NAMALWA (cell line): ENCODE data around the gene C9orf152.
A peak's percentile ranks its signal among the peaks of the same experiment; 100 is the strongest.
"Not testable (repeated sequence)": the region's sequence is repeated elsewhere in the genome, so short reads cannot be mapped to it uniquely, and the experiment has no call there.

Source experiments
- DNase-seq: peaks from one replicate; pipeline ENCODE4 v3.0.0-alpha.2; 2015; ENCODE audit warnings: low spot score

C9orf152 gene, protein sequence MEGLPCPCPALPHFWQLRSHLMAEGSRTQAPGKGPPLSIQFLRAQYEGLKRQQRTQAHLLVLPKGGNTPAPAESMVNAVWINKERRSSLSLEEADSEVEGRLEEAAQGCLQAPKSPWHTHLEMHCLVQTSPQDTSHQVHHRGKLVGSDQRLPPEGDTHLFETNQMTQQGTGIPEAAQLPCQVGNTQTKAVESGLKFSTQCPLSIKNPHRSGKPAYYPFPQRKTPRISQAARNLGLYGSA

DNA sequence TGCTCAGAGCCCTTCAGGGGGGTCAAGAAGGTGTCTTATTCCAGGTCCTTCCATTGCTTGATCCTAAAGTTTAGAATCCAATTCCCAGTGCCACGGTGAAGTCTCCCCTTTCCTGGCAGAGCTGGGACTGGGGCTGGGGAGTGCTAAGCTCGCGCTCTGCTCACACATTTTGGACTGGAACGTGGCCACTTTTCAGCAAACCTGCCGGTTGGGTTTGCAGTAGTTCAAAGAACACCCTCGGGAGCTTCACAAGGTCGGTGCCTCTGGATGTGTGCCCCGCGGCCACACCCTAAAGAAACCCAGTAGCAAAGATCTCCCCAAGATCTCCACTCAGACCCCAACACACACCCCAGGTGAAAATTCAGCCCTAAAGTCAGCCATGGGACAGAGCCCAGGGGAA lies at the start of gene C9orf152:
Gene C9orf152, minus strand, starts transcription at position 129 of the 400 bp plus-strand sequence. CDS start 580 bp downstream, outside the sequence.
- no peak for DNase-seq

DNA sequence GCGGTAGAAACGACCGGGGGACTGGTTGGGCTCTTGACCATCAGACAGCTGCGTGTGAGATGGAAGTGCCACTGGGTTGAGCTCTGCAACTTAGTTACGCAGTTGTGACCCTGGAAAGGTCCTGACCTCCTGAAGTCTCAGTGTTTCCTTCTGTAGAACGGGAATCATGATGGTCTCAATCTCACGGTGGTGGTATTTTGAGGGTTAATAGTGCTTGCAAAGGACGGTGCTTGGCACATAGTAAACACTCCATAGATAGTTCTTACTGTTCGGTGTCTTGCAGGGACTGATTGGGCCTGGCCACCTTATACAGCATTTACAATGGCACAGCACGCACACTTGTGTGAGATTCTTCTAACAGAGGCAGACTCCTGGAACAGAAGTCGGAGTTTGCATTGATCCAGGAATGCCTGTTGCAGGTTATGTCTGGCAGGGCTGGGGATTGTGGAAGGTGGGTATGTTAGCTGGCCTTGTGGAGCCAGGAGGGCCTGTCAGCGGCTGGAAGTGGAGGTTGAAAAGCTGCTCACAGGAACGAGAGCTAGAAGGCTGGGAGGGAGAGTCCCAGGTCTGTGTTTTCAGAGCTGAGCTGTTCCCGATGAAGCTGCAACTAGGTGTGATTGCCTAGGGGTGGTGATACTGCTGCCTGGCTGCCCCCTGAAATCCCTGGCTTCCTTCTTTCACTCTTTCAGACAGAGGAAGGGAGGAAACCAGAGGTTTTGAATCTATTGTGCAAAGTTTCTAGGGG lies 49.3 kb upstream of the C9orf152 start:
- DNase-seq: no peak

DNA sequence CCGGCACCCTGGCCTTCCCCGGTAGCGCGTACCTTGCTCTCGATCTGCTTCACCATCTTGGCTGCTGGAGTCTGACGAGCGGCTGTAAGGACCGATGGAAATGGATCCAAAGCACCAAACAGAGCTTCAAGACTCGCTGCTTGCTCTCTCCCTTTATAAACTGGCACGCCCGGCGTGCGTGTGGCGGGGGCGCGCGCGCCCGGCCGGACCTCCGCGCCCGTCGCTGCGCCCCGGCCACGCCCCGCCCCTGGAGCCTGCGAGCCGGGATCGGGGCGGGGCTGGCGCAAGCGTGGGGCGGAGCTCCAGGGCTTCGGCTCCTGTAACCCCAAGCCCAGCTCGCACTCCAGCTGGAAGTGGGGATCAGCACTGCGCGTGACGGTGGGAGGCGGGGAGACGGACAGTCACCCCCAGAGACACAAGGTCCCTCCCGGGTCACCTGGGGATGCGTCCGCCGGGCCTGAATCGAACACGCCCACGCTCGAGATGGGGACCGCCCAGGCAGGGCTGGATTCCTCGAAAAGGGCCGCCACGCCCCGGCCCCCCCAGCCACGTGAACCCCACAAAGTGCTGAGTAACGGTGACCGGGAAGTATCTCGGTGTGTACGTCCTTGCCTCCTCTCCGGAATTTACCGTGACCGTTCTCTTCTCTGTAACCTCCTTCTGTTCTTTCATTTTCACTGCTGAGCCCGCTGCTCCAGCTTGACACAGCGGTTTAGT lies 48.6 kb upstream of the C9orf152 start, which contains the start of gene TXN:
Gene TXN, minus strand, starts transcription at position 128 of the 717 bp plus-strand sequence. Its CDS starts 72 bp downstream, at position 56.
- peak; percentile 88 for DNase-seq

DNA sequence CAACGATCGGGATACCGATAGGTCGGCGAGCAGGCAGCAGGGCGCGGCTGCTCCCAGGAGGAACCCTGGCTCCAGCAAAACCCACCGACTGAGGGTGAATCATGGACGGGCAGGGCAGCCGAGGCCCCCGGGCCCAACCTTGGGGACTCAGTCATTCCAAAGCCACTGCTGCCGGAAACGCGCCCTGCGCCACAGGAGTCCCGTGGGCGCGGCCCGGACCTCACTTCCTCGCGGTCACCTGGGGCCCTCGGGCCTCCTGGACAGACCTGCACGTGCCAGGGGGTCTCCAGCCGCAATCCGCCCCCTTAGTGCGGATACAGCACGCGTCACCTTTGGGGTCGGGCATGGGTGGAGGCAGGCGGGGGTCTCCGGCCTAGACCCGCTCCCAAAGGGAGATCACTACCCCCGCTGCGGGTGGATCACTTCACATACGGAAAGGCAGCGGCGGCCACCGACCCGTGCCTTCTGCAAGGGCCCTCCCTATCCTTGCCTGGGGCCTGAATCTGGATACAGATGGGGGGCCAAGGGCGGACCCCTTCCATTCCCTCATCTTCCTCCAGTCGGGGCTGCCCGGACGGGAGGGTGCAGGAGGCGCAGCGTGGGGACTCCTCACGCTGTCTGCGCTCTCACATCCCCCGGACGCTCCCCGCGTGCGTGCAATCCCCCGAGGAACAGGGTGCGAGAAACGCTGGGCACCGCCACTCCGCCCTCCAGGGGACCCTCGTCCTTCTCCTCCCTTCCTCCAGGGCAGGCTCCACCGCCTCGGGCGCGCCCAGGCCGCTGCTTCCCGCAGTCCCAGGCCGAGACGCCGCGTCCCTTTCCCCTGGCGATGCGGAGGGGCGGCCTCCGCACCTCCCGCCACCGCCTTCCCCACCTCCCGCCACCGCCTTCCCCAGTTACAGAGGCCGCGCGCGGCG lies 47.8 kb upstream of the C9orf152 start:
- DNase-seq: peak; percentile 33

DNA sequence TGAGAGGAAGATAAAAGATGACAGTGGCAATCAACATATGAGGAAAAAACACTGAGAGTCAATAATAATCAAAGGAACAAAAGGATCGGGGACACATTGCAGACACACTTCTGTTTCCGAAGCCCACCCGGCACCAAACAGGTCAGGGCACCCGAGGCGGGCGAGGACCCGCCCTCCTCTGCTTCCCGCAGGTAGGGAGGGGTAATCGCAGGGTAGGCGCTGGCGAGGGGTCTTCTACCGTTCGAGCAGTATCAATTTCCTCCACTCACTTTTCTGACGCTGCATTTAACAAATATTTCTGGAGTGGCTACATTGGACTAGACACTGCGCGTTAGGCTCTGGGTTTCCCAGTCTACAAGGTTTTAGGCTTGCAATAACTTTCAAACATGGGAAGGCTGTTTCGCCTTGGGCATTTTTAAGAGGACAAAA lies 47.1 kb upstream of the C9orf152 start:
- DNase-seq: peak; percentile 29

DNA sequence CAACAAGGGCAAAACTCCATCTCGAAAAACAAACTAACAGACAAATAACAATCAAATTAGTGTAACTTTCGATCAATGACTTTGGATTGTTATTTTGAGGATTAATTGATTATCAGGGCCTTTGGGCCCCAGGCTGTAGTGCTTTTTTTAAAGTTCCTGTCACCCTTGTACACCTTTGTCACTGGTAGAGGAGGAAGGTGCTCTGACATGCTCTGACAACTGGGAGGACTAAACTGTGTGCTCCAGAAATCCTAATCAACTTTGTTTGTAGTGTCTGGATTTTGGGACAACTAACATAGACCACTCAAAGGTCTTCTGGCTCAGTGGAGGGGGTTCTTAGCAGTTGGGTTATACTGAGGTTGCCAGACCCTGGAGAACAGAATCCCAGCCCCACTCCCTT lies 46.5 kb upstream of the C9orf152 start:
- no peak for DNase-seq

DNA sequence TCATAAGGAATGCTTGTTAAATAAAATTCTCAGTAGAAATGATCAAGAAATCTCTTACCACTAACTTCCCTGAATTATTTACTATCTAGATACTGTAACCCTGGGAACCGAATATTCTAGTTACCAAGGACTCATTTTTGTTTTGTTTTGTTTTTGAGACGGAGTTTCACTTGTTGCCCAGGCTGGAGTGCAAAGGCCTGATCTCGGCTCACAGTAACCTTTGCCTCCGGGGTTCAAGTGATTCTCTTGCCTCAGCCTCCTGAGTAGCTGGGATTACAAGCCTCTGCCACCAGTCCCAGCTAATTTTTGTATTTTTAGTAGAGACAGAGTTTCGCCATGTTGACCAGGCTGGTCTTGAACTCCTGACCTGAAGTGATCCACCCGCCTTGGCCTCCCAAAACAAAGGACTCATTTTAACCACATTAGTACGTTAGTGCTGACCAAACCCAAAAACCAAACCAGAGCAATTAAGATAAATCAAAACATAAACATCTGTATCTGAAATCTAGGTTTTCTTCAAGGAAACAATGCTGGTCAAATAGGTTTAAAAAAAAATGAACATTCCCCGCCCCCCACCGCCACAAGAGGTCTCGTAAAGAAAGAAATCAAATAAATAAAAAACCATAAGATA lies 44.7 kb upstream of the C9orf152 start:
- DNase-seq: no peak

DNA sequence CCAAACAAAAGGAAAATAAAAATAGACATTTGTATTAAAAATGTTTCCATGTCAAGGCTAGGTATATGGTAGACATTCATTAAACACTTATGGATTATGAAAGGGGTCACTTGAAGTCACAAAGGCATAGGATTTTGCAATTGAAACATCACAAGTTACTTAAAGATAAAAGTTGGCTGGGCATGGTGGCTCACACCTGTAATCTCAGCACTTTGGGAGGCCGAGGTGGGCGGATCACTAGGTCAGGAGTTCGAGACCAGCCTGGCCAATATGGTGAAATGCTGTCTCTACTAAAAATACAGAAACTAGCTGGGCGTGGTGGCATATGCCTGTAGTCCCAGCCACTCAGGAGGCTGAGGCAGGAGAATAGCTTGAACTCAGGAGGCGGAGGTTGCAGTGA lies 43.8 kb upstream of the C9orf152 start:
- not testable (repeated sequence) for DNase-seq

DNA sequence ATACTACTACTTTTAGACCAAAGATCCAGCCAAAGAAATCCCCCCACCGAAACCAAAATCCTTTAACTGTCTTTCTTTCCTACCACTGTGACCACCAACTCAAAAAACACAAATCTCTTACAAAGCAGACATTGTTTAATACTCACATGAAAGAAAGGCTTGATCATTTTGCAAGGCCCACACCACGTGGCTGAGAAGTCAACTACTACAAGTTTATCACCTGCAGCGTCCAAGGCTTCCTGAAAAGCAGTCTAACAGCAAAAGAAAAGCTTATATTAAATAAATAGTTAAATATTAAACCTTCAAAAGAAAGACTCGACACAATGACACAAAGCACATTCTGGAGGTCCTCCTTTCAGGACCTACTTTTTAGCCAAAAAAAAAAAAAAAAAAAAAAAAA lies 43.3 kb upstream of the C9orf152 start:
- no peak for DNase-seq

DNA sequence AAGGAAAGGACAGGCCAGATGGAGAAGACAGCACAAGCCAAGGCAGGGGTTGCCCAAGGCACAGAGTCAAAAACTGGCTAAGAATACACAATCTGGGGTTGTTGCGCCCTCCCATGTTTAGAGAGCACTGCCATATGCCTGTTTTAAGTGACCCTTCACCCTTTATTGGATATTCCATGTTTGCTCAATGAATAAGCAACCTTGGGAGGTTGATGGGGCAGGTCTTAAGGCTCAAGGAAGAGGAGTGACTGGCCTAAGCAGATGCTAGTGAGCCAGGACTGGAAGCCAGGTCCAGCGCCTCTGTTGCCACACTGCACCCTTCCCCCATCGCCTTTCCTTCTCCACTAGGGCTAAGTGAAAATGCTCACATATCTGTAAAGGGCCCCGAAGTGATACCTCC lies 41.6 kb upstream of the C9orf152 start:
- DNase-seq: no peak

DNA sequence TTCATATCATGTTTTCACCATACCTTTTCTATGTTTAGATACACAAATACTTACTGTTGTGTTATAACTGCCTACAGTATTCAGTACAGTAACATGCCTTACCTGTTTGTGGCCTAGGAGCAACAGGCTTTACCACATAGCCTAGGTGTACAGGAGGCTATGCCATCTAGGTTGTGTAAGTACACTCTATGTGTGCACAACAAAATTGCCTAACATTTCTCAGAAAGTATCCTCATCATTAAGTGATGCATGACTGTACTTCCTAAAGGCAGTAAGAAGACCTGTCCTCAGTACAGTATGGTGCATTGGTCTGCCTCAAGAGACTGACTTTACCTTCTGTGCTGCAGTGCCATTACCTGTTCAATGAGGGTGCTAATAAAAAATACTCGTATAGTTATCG lies 40.4 kb upstream of the C9orf152 start:
- DNase-seq: no peak

DNA sequence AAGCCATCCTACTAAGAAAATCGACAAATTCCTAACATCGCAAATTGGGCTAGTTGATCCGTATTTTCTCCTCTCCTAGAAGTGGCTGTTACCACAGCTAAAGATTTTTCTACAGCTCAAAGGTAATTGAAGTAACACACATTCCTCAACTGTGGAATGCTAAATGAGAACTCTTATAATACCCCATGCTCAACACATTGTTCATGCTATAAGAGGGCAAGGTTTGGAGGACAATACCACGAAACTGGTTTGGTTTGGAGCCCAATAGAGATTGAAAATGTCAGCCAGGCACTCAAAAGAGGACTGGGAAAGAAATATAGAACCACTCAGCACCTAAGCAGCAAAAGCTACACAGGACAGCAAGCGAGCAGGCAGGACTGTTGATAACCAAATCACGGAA lies 38.3 kb upstream of the C9orf152 start:
- DNase-seq: no peak

DNA sequence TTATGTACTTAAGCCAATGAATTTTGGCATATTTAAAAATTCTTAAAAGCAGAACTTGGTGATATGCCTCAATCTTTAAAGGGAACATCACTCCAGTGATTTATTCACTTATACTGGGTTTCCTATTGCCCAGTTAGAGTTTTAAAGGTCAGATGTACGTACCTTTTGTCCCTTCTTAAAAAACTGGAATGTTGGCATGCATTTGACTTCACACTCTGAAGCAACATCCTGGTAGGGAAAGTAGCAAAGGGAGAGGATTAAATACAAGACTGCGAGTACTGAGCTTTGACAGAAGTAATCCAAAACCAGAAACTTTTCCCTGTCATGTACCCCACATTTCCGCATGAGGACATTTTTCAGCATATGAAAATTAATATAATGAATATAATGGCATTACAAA lies 36.7 kb upstream of the C9orf152 start:
- DNase-seq: no peak

DNA sequence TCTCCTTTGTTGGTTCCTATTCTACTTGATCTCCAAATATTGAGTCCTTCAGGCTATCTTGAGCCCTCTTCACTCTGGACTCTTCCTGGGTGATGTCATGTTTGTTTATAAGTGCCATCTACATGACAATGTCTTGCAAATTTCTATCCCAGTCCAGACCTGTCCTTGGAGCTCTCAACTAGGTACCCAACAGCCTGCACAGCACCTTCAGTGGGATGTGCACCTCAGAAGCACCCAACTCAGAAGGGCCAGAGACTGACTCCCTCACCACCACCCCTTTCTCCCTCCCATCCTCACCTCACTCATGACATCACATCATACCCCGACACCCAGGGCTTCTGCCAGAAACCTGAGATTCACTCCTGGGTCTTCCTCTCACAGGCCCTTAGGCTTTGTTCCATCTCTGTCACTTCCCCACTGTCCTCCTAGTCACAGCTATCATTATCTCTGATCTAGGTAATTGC lies 33.9 kb upstream of the C9orf152 start:
- DNase-seq: no peak

DNA sequence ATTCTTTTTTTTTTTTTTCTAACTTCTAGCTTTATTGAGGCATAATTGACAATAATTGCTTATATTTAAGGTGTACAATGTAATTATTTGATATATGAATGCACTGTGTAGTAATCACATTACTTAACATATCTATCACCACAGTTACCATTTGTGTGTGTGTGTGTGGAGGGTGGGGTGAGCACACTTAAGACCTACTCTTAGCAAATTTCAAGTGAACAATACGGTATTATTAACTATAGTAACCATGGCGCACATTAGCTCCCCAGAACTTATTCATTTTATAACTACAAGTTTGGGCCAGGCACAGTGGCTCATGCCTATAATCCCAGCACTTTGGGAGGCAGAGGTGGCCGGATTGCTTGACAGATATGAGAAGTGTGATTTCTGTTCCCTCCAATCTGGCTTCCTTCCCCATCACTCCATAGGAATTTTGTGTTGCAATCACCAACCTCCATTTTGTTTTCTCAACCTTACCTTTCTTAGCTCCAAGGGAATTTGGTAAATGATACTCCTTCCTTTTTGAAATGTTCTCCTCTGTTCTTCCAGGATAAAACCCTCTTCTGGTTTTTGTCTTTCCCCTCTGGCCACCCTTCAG lies 33.4 kb upstream of the C9orf152 start:
- no peak for DNase-seq

DNA sequence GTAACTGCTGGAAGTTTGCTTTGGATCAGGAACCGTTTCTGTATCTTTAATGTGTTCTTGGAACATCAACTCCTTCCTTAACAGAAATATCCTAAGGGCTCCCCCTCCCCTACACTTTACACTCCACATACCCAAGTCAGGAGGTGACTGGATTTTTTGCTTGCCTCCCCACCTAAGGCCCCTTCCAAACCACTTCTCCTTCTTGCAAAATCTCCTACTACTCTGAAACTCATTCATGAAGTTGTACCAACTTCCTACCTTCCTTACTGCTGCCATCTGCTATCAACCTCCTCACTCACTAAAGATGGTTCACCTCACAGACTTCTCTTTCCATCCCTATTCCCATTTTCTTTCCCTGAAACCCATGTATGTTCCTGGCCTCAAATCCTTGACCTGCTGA lies 32.2 kb upstream of the C9orf152 start:
- no peak for DNase-seq

DNA sequence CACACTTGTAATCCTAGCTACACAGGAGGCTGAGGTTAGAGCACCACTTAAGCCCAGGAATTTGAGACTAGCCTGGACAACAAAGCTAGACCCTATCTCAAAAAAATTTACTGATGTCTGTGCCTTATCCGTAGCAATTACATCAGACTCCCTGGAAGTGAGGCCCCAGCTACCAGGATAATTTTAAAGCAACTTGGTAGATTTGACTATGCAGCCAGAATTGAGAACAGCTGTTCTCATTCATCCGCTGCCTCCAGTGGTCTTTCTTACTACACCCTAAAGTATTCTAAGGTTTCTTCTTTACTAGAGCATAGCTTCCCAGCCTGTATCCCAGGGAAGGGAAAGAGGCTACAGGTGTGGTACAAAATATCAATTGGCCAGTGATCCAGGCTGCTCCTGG lies 20.4 kb upstream of the C9orf152 start:
- DNase-seq: no peak

DNA sequence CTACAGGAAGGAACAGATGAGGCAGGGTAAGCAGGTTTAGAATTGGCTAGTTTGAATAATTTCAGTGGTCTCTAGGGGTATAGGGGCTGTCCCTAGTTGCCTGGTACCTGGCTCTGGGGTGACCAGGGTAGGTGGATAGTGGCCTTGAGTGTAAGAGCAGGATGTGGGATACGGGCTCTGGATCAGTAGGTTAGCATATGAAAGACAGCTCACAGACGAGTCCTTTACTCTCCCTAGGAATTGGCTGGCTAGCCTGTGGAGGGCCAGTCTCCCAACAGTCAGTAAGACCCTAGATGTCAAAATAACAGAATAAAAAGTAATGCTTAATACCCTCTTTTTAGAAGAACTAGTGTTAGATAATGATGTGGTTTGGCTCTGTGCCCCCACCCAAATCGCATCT lies 16.6 kb upstream of the C9orf152 start:
- no peak for DNase-seq

DNA sequence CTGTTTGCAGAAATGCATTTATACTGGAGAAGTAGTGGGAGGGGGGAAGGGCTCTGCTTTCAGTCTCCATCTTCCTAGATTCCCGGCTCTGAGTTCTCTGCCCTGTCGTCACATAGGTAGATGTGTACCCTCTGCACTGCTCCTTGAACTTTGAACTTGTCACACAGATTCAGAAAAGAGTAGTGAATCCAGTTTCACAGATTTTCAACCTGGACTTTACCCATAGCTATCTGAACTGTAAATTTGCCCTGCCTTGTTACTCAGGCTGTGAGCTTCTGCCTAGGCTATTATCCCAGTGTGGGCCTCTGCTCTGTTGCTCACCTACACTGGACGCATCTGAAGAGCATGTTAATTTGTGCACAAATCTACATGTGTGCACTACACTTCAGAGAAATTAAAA lies 12.8 kb upstream of the C9orf152 start:
- DNase-seq: no peak

DNA sequence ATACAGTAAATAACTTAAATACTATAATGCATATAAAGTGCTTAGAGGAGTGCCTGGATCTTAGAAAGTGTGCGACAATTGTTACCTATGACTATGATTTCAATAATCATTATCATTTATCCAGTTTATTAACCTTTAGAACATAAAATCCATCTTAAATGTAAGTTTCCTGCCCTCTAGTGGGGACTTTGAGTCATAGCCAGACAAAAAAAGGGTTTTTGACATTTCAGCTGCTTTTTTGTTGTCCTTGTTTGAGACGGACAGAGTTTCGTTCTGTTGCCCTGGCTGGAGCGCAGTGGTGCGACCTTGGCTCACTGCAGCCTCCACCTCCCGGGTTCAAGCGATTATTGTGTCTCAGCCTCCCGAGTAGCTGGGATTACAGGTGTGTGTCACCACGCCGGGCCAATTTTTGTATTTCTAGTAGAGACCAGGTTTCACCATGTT lies 9.7 kb upstream of the C9orf152 start:
- peak; percentile 65 for DNase-seq
